Measurements from ENCODE around the gene MTCH2. TPM values are rescaled to one million over a fixed set of nuclear protein-coding genes. Genes with fewer than 3 reads are reported as not detected.
"Not testable (repeated sequence)": the region's sequence is repeated elsewhere in the genome, so short reads cannot be mapped to it uniquely, and the experiment has no call there.

The MTCH2 gene
- 10 to 100 TPM; 54.0 to 69.7 (median 62.9) TPM for polyA plus RNA-seq (ENCODE audit: insufficient read depth in 1 of 5, insufficient read length in 5 of 5, low replicate concordance in 1 of 5)
- long read RNA-seq, donor 1, transcript MTCH2-201 (13 exons, 2,587 nt): major isoform, 28 of 34 reads
- long read RNA-seq, donor 1, partial matches to known transcripts: 5 of 34 reads
- long read RNA-seq, donor 1, other reads (novel, unspliced or antisense): 0 of 34 reads
- long read RNA-seq, donor 2, transcript MTCH2-201 (13 exons, 2,587 nt): major isoform, 13 of 29 reads
- long read RNA-seq, donor 2, partial matches to known transcripts: 16 of 29 reads
- long read RNA-seq, donor 2, other reads (novel, unspliced or antisense): 0 of 29 reads
- long read RNA-seq, donor 3, transcript MTCH2-201 (13 exons, 2,587 nt): major isoform, 15 of 45 reads
- long read RNA-seq, donor 3, partial matches to known transcripts: 28 of 45 reads
- long read RNA-seq, donor 3, other reads (novel, unspliced or antisense): 0 of 45 reads
- long read RNA-seq, donor 4, transcript MTCH2-201 (13 exons, 2,587 nt): major isoform, 10 of 17 reads
- long read RNA-seq, donor 4, partial matches to known transcripts: 7 of 17 reads
- long read RNA-seq, donor 4, other reads (novel, unspliced or antisense): 0 of 17 reads
- long read RNA-seq, donor 5, transcript MTCH2-201 (13 exons, 2,587 nt): major isoform, 24 of 36 reads
- long read RNA-seq, donor 5, partial matches to known transcripts: 10 of 36 reads
- long read RNA-seq, donor 5, other reads (novel, unspliced or antisense): 0 of 36 reads
- long read RNA-seq, donor 6, transcript MTCH2-201 (13 exons, 2,587 nt): major isoform, 20 of 59 reads
- long read RNA-seq, donor 6, partial matches to known transcripts: 37 of 59 reads
- long read RNA-seq, donor 6, other reads (novel, unspliced or antisense): 0 of 59 reads
- long read RNA-seq, donor 7, transcript MTCH2-201 (13 exons, 2,587 nt): major isoform, 21 of 21 reads
- long read RNA-seq, donor 7, partial matches to known transcripts: 0 of 21 reads
- long read RNA-seq, donor 7, other reads (novel, unspliced or antisense): 0 of 21 reads
- long read RNA-seq, donor 8, transcript MTCH2-201 (13 exons, 2,587 nt): major isoform, 7 of 15 reads
- long read RNA-seq, donor 8, partial matches to known transcripts: 7 of 15 reads
- long read RNA-seq, donor 8, other reads (novel, unspliced or antisense): 0 of 15 reads

GRCh38 chr11:47642099-47642855 lies at the start of gene MTCH2:
Gene MTCH2 (minus strand): TSS chr11:47642559. CDS start chr11:47642465, 94 bp downstream.
- DNase-seq: peak; percentile 98 to 99

DNA sequence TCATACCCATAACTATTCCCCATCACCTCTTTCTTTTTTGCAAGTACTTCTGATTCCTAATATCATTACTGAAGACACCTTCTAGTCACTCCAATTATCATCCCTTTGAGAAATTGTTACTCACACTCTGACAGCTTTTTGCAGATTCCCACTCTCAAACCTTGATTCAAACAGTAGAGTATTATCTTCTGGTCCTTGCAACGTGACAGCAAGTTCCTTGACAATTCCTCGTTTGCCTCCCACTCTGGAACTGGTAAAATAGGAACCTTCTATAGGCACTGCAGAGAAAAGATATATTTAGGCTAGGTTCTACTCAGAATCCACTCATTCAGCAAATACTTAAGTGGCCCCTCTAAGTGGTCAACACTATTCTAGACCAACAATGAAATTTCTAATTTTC lies 49.6 kb upstream of the MTCH2 start:
- DNase-seq: no peak

DNA sequence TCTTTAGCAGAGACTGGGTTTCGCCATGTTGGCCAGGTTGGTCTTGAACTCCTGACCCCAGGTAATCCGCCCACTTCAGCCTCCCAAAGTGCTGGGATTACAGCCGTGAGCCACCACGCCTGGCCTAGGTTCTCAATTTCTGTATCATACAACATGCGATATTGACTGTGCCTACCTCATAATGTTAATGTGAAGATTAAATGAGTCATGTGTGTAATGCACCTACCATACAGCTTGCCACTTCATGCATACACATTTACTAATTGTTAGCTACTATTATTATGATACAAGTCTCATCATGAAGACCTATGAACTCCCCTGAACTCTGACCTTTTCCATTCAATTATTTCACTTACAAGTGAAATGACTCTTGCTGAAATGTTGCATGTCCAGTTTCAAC lies 47.1 kb upstream of the MTCH2 start:
- DNase-seq: no peak

- no peak for DNase-seq
These were observed 46.6 kb upstream of the MTCH2 start for GRCh38 chr11:47688991-47689390.

GRCh38 chr11:47688111-47688510 lies 45.8 kb upstream of the MTCH2 start:
- DNase-seq: no peak

DNA sequence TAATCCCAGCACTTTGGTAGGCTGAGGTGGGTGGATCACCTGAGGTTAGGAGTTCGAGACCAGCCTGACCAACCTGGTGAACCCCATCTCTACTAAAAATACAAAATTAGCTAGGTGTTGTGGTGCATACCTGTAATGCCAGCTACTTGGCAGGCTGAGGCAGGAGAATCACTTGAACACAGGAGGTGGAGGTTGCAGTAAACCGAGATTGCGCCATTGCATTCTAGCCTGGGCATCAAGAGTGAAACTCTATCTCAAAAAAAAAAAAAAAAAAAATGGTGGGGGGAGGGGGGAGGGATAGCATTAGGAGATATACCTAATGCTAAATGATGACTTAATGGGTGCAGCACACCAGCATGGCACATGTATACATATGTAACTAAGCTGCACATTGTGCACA lies 44.3 kb upstream of the MTCH2 start:
- DNase-seq: not testable (repeated sequence)

DNA sequence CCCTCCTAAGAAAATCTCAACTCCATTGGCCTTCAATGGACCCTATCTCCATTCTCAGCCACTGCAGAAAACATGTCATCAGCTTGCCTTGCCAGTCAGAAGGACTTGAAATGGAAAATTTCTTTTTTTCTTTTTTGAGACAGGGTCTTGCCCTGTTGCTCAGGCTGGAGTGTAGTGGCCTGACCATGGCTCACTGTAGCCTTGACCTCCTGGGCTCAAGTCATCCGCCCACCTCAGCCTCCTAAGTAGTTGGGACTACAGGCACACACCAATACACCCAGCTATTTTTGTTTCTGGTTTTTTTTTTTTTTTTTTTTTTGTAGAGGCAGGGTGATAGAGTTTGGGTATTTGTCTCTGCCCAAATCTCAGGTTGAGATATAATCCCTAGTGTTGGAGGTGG lies 43.8 kb upstream of the MTCH2 start:
- DNase-seq: no peak

DNA sequence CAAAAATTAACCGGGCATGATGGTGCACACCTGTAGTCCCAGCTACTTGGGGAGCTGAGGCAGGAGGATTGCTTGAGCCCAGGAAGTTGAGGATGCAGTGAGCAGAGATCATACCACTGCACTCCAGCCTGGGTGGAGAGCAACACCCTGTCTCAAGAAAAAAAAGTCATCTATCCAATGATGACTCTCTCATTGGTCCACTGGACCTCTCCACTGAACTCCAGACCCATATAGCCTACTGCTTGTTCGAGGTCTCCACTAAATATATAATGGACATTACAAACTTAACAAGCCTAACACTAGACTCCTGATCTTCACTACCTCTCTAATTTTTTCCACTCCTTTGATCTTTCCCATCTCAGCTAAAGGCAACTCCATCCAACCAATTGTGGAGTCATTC lies 33.5 kb upstream of the MTCH2 start:
- DNase-seq: no peak

DNA sequence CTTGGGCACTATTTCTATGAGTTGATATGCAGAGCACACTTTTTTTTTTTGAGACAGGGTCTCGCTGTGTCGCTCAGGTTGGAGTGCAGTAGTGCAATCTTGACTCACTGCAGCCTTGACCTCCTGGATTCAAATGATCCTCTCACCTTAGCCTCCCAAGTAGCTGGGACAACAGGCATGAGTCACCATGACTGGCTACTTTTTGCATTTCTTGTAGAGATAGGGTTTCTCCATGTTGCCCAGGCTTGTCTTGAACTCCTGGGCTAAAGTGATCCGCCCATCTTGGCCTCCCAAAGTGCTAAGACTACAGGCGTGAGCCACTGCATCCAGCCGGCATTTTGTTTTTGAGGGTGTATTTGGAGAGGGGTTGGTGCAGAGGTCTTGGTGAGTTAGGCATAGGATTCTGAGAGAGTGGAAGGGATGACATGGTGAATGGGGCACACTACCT lies 29.9 kb upstream of the MTCH2 start:
- no peak for DNase-seq

GRCh38 chr11:47669856-47670255 lies 27.5 kb upstream of the MTCH2 start:
- no peak for DNase-seq

DNA sequence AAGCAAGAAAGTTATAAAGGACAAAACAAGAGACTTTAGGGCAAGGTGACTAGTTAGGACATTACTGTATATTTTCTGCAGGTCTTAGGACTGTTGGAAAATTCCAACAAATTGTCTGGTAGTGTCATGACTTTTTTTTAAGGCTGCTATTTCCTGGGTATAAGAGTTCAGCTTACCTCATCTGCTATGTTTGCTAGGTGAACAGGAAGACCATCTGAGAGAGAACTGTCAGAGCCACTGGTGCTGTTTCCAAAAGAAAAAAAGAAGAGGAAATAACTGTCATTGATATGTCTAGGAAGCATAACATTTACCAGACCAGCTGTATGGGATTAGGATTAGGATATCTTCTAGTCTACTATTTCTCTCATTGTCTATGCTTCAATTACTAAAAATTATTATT lies 26.3 kb upstream of the MTCH2 start:
- no peak for DNase-seq

DNA sequence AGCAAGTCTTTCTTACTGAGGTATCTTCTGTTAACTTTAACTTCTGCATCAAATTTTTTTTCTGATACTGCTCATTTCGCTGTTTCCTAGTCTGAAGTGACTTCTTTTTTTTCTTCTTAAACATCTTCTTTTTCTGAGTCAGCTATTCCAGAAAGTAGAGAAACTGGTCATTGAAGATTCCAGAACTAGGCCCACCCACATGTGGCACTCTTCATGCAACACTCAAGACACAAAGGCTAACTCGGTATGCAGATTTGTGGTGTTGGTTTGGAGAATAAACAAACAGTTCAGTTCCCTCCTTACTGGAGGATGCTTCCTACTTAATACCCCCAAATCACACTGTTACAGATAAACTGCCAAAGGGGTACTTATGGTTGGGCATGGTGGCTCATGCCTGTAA lies 25.2 kb upstream of the MTCH2 start:
- peak; percentile 58 to 76 for DNase-seq

DNA sequence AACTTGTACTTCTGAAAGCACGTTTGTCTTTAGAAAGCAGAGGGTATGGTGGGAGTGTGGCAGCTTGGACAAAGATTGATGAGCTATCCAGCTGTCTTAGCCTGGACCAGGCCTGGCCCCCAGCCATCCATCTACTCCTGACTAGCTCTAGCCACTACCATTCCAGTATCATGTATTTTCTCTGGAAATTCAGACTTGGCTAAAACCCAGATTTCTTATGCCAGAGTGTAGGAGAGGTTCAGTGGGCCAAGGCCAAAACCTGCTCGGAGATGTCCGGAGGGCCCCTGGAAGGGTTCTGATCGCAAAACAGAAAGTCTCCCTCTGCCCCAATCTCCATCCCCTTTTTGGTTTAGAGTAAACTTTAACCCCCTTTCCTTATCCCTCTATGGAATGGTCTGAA lies 24.8 kb upstream of the MTCH2 start:
- peak; percentile 39 to 51 for DNase-seq

DNA sequence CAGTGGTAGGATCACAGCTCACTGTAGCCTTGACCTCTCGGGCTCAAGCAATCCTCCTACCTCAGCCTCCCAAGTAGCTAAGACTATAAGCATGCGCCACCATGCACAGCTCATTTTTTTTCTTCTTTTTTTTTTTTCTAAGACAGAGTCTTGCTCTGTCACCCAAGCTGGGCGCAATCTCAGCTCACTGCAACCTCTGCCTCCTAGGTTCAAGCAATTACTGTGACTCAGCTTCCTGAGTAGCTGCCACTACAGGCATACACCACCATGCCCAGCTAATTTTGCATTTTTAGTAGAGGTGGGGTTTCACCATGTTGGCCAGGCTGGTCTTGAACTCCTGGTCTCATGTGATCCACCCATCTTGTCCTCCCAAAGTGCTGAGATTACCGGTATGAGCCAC lies 22.6 kb upstream of the MTCH2 start:
- not testable (repeated sequence) for DNase-seq

- no peak for DNase-seq
These were observed 18.9 kb upstream of the MTCH2 start for GRCh38 chr11:47661245-47661644.

DNA sequence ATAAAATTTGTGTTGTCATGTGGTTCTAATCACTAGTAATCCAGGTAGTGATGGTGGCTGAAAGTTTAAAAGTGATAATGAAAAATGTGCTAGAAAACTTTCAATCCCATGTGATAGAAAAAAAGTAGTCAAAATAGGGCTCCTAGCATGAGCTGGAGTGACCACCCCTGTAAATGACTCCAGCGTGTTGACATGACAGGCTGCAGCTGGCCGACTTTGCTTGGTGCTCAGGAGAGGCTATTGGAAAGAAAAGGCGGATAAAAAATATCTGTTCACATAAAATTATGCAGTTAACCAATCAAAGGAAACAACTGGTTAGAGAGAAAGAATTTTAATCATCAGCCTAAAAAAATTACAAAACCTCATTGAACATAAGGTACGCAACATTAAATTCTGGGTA lies 16.9 kb upstream of the MTCH2 start:
- DNase-seq: peak; percentile 78 to 80

DNA sequence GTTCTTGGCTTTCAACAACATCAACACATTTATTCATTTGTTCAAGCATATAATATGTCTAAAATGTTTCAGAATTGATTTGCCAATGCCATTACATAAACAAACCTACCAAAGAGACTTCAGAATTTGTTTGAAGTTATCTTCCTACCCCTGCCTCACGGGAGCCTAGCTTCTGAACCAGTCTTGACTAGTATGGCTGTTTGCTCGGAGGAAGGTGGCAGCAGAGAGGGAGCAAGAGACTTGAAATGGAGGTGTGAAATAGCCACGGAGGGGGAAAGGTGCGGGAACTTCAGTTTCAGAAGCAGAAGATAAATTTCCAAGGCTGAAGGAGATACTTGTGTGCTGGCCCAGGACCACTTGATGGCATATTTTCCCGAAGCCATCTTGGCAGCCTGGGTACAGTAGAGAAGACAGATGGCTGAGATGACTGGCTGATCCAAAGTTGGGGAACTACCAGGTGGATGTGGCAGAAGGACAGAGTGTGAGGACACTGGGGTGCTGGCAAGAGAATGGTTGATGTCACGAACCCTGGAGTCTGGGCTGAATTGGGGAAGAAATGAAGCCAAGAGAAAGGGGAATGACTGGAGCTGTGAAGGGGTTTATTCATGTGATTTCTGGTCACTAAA lies 14.0 kb upstream of the MTCH2 start:
- no peak for DNase-seq

GRCh38 chr11:47651818-47652469 lies 9.6 kb upstream of the MTCH2 start:
- no peak for DNase-seq

DNA sequence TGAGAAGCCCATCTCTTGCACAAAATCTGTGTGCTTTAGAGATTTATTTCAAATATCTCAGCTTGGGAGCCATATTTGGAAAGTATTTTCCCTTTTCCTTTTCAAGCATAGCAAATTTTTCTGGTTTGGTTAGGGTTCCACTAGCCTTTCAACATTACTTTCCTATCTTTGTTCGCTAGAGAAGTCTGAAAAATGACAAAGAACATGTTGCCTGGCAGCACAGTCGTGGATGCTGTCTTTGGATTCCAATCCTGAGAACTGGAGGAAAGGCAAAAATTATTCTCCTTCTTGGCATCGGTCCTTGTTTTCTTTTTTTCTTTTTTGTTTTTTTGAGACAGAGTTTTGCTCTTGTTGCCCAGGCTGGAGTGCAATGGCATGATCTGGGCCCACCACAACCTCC lies 6.9 kb upstream of the MTCH2 start:
- no peak for DNase-seq

- no peak for DNase-seq
These were observed 3.7 kb upstream of the MTCH2 start for GRCh38 chr11:47646019-47646418.

All from right lung (tissue), 10 donors.